Activated CD4-positive, alpha-beta T cell treated with anti-CD3 and anti-CD28 coated beads, Interleukin-2, amount 50 U/mL, for 1 hour (primary cell): Measurements from ENCODE around the gene SMG9.
"Not testable (repeated sequence)": the region's sequence is repeated elsewhere in the genome, so short reads cannot be mapped to it uniquely, and the experiment has no call there.

Experiments used
- DNase-seq: peaks from one replicate; pipeline ENCODE4 v3.0.0-alpha.2; 2020

Gene SMG9

DNA sequence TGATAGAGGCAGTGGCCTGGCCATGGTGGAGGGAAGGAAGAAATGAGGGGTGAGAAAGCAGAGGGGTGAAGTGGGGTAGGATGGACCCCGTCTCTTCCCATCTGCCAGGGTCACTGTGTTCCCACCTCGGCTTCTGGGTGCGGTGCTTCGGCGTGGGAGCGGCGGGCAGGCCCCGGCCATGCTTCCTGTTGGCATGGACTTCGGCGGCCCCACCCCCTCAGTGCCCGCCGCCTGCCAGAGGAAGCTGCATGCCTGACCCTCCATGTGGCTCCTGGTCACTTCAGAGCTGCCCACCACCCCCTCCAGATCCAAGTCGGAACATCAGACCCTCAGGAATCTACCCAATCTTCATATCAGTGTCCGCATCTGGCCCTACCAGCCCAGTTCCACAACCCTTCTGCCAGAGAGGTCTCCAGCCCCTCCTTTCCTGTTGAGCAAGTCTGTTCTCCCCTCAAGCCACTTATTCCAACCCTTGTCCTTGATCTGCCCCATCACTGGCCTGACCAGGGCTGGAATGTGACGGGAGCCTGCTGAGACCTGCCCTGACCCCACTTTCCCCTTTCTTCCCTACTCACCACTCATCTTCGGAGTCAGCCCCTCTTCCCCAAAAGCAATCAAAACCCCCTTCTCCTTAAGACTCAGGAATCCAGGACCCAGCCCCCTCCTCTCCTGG lies 24.5 kb upstream of the SMG9 start:
- DNase-seq: no peak

- no peak for DNase-seq
These were observed 23.9 kb upstream of the SMG9 start for GRCh38 chr19:43778651-43779050.

- DNase-seq: peak; percentile 47
These were observed 22.5 kb upstream of the SMG9 start for GRCh38 chr19:43777163-43777695.

- DNase-seq: no peak
These were observed 21.5 kb upstream of the SMG9 start for GRCh38 chr19:43776286-43776685.

DNA sequence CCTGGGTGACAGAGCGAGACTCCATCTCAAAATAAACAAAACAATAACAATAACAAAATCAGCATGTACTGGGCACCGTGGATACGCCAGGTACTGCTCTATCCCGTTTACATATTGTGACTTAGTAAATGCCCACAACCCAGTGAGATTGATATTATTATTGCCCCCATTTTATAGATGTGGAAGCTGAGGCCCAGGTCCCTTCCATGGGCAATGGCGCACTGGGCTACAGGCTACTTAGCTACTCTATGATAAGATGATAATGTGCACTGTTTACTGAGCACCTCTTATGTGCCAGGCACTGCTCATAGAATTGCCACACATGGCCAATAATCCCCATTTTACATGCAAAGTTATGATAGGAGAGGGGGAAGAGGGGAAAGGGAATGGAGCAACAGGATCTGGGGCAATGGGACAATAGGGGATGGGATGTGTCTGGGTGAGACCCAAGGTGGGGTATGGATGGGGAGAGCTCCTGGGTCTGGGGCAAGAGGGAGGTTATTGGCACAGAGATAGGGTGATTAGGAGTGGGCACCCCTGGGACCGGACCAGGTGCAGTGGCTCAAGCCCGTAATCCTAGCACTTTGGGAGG lies 20.6 kb upstream of the SMG9 start:
- DNase-seq: no peak

GRCh38 chr19:43774940-43775258 lies 20.1 kb upstream of the SMG9 start:
- not testable (repeated sequence) for DNase-seq

GRCh38 chr19:43774103-43774939 lies 19.6 kb upstream of the SMG9 start:
- no peak for DNase-seq

GRCh38 chr19:43773725-43774102 lies 19.0 kb upstream of the SMG9 start:
- no peak for DNase-seq

DNA sequence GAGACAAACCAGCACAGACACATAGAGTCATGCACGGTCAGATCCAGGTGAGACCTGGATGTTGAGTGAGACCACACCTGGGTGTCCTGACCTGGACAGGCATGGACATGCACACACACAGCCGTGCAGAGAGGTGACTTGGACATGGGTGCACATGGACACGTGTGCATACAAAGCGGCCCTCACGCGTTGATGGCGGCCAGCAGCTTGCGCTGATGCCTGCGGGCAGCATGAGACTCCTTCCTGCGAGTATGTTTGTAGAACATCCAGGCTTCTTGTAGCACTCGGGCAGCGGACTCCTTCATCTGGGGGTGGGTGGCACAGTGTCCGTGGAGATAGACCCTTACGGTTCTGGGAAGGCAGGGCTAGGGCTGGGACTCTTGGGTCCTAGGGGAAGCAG lies 14.5 kb upstream of the SMG9 start:
- no peak for DNase-seq

DNA sequence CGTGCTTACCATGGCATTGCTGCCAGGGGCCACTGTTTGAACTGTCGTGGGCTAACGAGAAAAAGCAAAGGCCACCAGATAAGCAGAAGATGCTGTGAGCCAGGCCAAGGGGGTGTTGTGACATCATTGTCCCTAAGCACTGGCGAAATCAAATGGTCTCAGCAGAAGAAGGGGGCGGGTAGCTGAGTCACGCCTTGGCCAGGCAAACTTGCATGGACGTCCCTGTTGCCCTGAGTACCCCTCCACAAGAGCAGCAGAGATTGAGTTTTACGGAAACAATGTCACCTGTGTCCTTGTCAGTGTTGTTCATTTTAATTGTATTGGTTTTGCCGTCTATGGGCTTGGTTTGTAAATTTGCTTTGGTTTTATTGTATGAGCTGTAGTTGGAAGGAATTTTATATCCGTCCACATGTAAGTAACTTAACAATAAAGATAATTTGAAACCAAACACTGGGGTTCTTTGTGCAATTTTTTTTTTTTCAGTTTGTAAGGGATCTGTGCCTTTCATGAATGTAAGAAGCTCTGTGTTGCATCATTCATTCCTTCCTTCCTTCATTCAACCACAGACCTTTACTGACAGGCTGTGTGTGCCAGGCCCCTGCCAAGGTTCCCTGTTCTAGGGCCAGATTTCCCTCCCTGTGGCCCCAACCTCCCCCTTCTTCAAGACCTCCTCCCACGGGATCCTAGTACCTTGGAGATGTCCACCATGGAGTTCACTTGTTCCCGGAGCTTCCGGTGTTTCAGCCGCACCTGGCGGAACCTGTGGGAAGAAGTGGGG lies 13.7 kb upstream of the SMG9 start:
- no peak for DNase-seq

DNA sequence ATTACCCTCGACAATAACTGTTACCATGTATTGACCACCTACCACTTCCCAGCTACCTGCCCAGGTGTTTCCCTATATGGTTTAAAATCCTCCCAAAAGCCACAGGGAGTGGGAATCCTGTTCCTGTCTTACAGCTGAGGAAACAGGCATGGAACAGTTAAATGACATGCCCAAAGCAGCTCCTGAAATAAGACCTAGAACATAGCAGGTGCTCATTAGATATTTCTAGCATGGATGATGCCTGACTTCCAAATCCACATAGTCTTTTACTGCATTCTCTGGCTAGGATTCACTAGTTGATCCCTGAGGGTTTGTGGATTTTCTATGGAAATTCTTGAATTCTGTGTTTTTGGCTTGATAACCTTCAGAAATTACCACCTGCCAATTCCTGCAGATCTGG lies 13.1 kb upstream of the SMG9 start:
- DNase-seq: no peak

GRCh38 chr19:43767316-43767715 lies 12.6 kb upstream of the SMG9 start:
- DNase-seq: no peak

- DNase-seq: no peak
These were observed 11.9 kb upstream of the SMG9 start for GRCh38 chr19:43766755-43767043.

DNA sequence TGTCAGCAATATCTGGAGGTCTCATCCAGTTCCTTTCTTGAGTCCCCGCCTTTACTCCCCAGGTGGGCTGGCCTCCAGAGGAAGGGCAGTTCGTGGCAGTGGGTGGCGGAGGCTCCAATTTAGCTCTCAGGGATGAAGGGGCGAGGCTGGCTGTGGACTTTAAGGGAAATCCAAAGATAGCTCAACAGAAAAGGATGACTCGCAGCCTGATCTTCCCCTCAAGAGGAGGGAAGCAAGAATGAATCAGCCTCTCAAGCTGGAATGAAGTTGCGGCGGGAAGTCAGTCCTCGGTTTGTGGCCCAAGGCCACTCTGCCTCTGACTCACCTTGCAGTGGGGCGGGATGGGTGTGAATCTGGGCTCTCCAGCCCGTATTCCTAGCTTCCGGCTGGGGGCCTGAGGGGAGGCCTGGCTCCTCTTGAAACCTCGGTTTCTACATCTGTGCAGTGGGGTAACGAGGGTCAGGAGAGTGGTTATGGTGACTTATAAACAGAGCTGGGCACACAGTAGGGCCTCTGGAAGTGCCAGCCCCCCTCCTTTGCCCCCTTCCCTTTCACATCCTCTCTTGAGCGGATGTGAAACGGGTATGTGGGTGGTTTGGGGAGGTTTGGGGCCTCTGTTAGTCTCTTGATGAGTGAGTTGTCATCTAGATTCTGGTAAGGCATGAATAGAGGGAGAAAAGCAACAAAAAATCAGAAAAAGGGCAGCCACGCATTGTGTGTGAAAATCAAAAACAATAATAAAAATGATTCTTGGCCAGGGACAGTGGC lies 10.5 kb upstream of the SMG9 start:
- peak; percentile 58 for DNase-seq

DNA sequence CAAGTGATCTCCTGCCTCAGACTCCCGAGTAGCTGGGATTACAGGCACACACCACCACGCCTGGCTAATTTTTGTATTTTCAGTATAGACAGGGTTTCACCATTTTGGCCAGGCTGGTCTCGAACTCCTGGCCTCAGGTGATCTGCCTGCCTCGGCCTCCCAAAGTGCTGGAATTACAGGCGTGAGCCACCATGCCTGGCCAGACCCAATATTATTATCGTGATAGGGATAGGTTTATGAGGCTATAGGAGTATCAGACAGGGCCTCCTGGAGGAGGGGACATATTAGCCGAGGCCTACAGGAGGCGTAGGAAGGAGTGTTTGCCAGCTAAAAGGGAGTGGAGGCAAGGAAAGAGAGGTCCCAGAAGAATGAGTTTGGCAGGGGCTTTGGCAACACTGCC lies 9.9 kb upstream of the SMG9 start:
- DNase-seq: not testable (repeated sequence)

DNA sequence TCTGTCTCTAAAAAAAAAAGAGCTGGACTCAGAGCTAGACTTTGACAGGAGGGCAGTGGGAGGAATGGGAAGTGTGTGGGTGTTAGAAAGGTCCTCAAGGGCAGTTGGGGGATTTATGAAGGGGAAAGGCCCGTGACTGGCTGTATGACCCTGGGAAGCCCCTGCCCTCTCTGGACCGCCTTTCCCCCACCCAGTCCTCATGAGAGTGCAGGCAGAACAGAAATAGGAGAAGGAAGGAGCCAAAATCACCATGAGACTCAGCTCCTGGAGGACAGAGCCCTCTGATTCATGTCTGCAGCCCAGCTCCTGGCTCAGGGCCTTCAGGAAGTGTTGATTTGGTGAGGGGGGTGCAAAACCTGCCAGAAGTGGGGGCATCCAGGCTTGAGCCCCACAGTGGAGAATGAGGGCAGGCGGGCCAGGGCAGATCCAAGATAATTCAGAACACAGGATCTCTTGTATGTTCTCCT lies 8.7 kb upstream of the SMG9 start:
- DNase-seq: no peak

GRCh38 chr19:43762814-43763213 lies 8.1 kb upstream of the SMG9 start:
- no peak for DNase-seq

- DNase-seq: no peak
These were observed 6.2 kb upstream of the SMG9 start for GRCh38 chr19:43760941-43761340.

- DNase-seq: no peak
These were observed 4.8 kb upstream of the SMG9 start for GRCh38 chr19:43759515-43759914.

GRCh38 chr19:43755256-43755801 lies 567 bp upstream of the SMG9 start:
- peak; percentile 68 for DNase-seq

DNA sequence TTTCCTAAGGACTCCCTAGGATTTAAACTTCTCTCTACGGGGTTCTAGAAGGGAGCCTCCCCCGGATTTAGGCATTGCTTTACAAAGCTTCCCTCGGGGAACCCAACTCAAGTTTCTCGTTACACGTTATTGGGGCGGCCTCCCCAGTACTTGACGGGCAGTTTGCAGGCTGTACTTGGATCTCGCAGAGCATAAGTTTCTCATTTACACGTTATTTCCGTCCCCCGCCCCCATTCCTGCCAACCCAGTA lies 584 bp downstream of the SMG9 start:
- DNase-seq: no peak

GRCh38 chr19:43752287-43752875 lies 2.4 kb downstream of the SMG9 start:
- DNase-seq: no peak
